Uterus (tissue), 4 donors: ENCODE measurements around the gene OPN5. TPM values are rescaled to one million over a fixed set of nuclear protein-coding genes. Genes with fewer than 3 reads are reported as not detected.

ENCODE experiments used
- DNase-seq, 2 donors: peaks; one replicate each; pipeline ENCODE4 v3.0.0-alpha.2; 2019 to 2020
- H3K27ac ChIP-seq, 2 donors: fragments of 200-600 bp; sonication (generic); 1 replicate in 1 of 2; 2 replicates in 1 of 2; pipeline ENCODE4 v1.5.1; 2016 to 2018
- H3K27me3 ChIP-seq, 2 donors: fragments of 200-600 bp; sonication (generic); one replicate each; pipeline ENCODE4 v1.5.1; 2018 to 2019; ENCODE audit warnings: control low read depth in 1 of 2
- H3K36me3 ChIP-seq, 2 donors: fragments of 200-600 bp; sonication (generic); one replicate each; pipeline ENCODE4 v1.5.1; 2019; ENCODE audit warnings: control low read depth in 1 of 2
- H3K4me1 ChIP-seq, 2 donors: fragments of 200-600 bp; sonication (generic); one replicate each; pipeline ENCODE4 v1.5.1; 2018 to 2019; ENCODE audit warnings: control low read depth in 1 of 2
- H3K4me3 ChIP-seq, 2 donors: fragments of 200-600 bp; sonication (generic); 1 replicate in 1 of 2; 2 replicates in 1 of 2; pipeline ENCODE4 v1.5.1; 2018 to 2019; ENCODE audit warnings: mild to moderate bottlenecking in 1 of 2
- H3K9me3 ChIP-seq, 2 donors: fragments of 200-600 bp; sonication (generic); one replicate each; pipeline ENCODE4 v1.5.1; 2019; ENCODE audit warnings: control low read depth in 1 of 2
- CTCF ChIP-seq, 4 experiments: fragments of 200-600 bp in 2 of 4; fragments of 450-650 bp in 2 of 4; sonication (generic) in 2 of 4; IDR thresholded peaks; one replicate each; pipeline ENCODE4 v1.5.1; 2016 to 2019; ENCODE audit warnings: antibody characterized with exemption in 4 of 4, mild to moderate bottlenecking in 2 of 4, moderate library complexity in 1 of 4
- POLR2A ChIP-seq, 2 donors: fragments of 450-650 bp; IDR thresholded peaks; one replicate each; pipeline ENCODE4 v1.6.1; 2016; ENCODE audit warnings: antibody characterized with exemption in 2 of 2, mild to moderate bottlenecking in 1 of 2, moderate library complexity in 1 of 2
- intact Hi-C: fragments of 100-400 bp; cut with DNase I; formaldehyde crosslinking; loops from one replicate; pipeline ENCODE4 v1.15.1; 2023; ENCODE audit warnings: low total_unique reads
- total RNA-seq, 4 donors: library from RNA; depleted of rRNA in 3 of 4; stranded (reverse); fragments of >200 nt in 3 of 4; gene quantifications; one replicate each; pipeline versions ENCODE4 v1.1.0 to v1.2.4, GENCODE V29; 2014 to 2023
- donor health status: DM: yes; HTN: yes; CAD: no.

OPN5 gene
- total RNA-seq, 4 donors from 2014 or later: not detected

GRCh38 chr6:47788498-47788884 is 6.7 kb downstream of the OPN5 start:
- intact Hi-C loops: no loop called here
- no peak overlapping the region for H3K4me3 ChIP-seq
- no peak for TF ChIP-seq POLR2A (IDR thresholded peaks at IDR 0.05)
- TF ChIP-seq CTCF (IDR thresholded peaks at IDR 0.05): no peak

GRCh38 chr6:47789553-47789952 is 7.7 kb downstream of the OPN5 start:
- intact Hi-C loops: no loop called here
- H3K27ac ChIP-seq: no peak overlapping the region
- H3K9me3 ChIP-seq: no peaks in the 10 kb centered on the region
- H3K36me3 ChIP-seq: no peaks in the 10 kb centered on the region
- no peak for DNase-seq
- H3K4me3 ChIP-seq: no peak overlapping the region
- H3K27me3 ChIP-seq: no peaks in the 10 kb centered on the region
- H3K4me1 ChIP-seq: no peaks in the 10 kb centered on the region
- TF ChIP-seq POLR2A (IDR thresholded peaks at IDR 0.05): no peak
- no peak for TF ChIP-seq CTCF (IDR thresholded peaks at IDR 0.05)

More at GRCh38 chr6:47788498-47788884, 6.7 kb downstream of the OPN5 start:
- Histone ChIP-seq H3K27ac (no peak overlapping the region), H3K36me3 (no peaks in the 10 kb centered on the region), H3K27me3 (no peaks in the 10 kb centered on the region), H3K9me3 (no peaks in the 10 kb centered on the region), H3K4me1 (no peaks in the 10 kb centered on the region)
- DNase-seq: no peak

GRCh38 chr6:47792216-47792733 is 10.4 kb downstream of the OPN5 start:
- intact Hi-C loops: no loop called here
- no peak overlapping the region for H3K4me3 ChIP-seq
- H3K4me1 ChIP-seq: no peaks in the 10 kb centered on the region
- H3K36me3 ChIP-seq: no peaks in the 10 kb centered on the region
- TF ChIP-seq POLR2A (IDR thresholded peaks at IDR 0.05) (no peak), CTCF (IDR thresholded peaks at IDR 0.05) (no peak)
- no peaks in the 10 kb centered on the region for H3K27me3 ChIP-seq
- no peak for DNase-seq
- no peak overlapping the region for H3K27ac ChIP-seq
- no peaks in the 10 kb centered on the region for H3K9me3 ChIP-seq

- H3K4me1 ChIP-seq: no peaks in the 10 kb centered on the region
- DNase-seq: no peak
- no peaks in the 10 kb centered on the region for H3K9me3 ChIP-seq
- H3K4me3 ChIP-seq: no peak overlapping the region
- no peak overlapping the region for H3K27ac ChIP-seq
- intact Hi-C loops: no loop called here
- H3K27me3 ChIP-seq: no peaks in the 10 kb centered on the region
- H3K36me3 ChIP-seq: no peaks in the 10 kb centered on the region
- no peak for TF ChIP-seq CTCF (IDR thresholded peaks at IDR 0.05)
These were observed 12.8 kb downstream of the OPN5 start for GRCh38 chr6:47794577-47795135.

GRCh38 chr6:47801984-47802383 is 20.2 kb downstream of the OPN5 start:
- intact Hi-C loops: no loop called here
- no peaks in the 10 kb centered on the region for H3K9me3 ChIP-seq
- no peaks in the 10 kb centered on the region for H3K36me3 ChIP-seq
- H3K27ac ChIP-seq: no peak overlapping the region
- DNase-seq: no peak
- no peak for TF ChIP-seq CTCF (IDR thresholded peaks at IDR 0.05)
- TF ChIP-seq POLR2A (IDR thresholded peaks at IDR 0.05): no peak
- no peaks in the 10 kb centered on the region for H3K4me1 ChIP-seq
- no peak overlapping the region for H3K4me3 ChIP-seq
- no peaks in the 10 kb centered on the region for H3K27me3 ChIP-seq
